Stomach (tissue), 4 donors: ENCODE measurements around the gene GNL3.

Experiments used
- CTCF ChIP-seq, 7 experiments: fragments of 450-650 bp in 4 of 7; fragments of 200-600 bp in 3 of 7; sonication (generic) in 3 of 7; IDR thresholded peaks; one replicate each; pipeline ENCODE4 v1.5.1; 2016 to 2019; ENCODE audit warnings: antibody characterized with exemption in 7 of 7, control low read depth in 2 of 7, mild to moderate bottlenecking in 1 of 7
- POLR2A ChIP-seq, 4 donors: fragments of 450-650 bp; IDR thresholded peaks; one replicate each; pipeline ENCODE4 v1.6.1; 2016; ENCODE audit warnings: antibody characterized with exemption in 4 of 4, control low read depth in 2 of 4, mild to moderate bottlenecking in 1 of 4, moderate library complexity in 1 of 4
- POLR2AphosphoS5 ChIP-seq, 3 donors: sonication (generic); formaldehyde crosslinking; IDR thresholded peaks; one replicate each; pipeline ENCODE4 v1.6.1; 2016; ENCODE audit warnings: antibody characterized with exemption in 3 of 3

GRCh38 chr3:52695798-52696671 lies 10.2 kb downstream of the GNL3 start:
- no peak for TF ChIP-seq CTCF (IDR thresholded peaks at IDR 0.05)
- no peak for TF ChIP-seq POLR2A (IDR thresholded peaks at IDR 0.05)
- TF ChIP-seq POLR2AphosphoS5 (IDR thresholded peaks at IDR 0.05) = no peak
